Coronary artery (tissue), 2 donors: ENCODE results near the gene RGS3.
A peak's percentile ranks its signal among the peaks of the same experiment; 100 is the strongest.

Experiments used
- DNase-seq: peaks from one replicate; pipeline ENCODE4 v3.0.0-alpha.2; 2017; ENCODE audit warnings: low spot score
- H3K27ac ChIP-seq, 2 donors: fragments of 200-600 bp; sonication (generic); one replicate each; pipeline ENCODE4 v1.5.1; 2016 to 2019
- H3K4me3 ChIP-seq: fragments of 200-600 bp; sonication (generic); 2 replicates; pipeline ENCODE4 v1.5.1; 2016; ENCODE audit warnings: mild to moderate bottlenecking, moderate library complexity
- CTCF ChIP-seq: fragments of 200-600 bp; sonication (generic); IDR thresholded peaks from one replicate; pipeline ENCODE4 v1.5.1; 2019; ENCODE audit warnings: antibody characterized with exemption

RGS3 gene

GRCh38 chr9:113631871-113632665 is 168.5 kb downstream of the RGS3 start:
- no peak overlapping the region for H3K27ac ChIP-seq
- no peak for TF ChIP-seq CTCF
- H3K4me3 ChIP-seq = no peak overlapping the region
- peak; percentile 45 for DNase-seq

- no peak for TF ChIP-seq CTCF
- peak; percentile 36 for DNase-seq
- Histone ChIP-seq H3K4me3 (no peak overlapping the region), H3K27ac (no peak overlapping the region)
Observed at GRCh38 chr9:113632776-113633590, 169.5 kb downstream of the RGS3 start.

- DNase-seq = peak; percentile 62
- H3K27ac ChIP-seq = no peak overlapping the region
- no peak for TF ChIP-seq CTCF
- no peak overlapping the region for H3K4me3 ChIP-seq
Observed at GRCh38 chr9:113633782-113634595, 170.5 kb downstream of the RGS3 start.

- no peak for TF ChIP-seq CTCF
- H3K27ac ChIP-seq = no peak overlapping the region
- no peak overlapping the region for H3K4me3 ChIP-seq
- peak; percentile 26 for DNase-seq
Observed at GRCh38 chr9:113634596-113635515, 171.3 kb downstream of the RGS3 start.

- TF ChIP-seq CTCF = no peak
- Histone ChIP-seq H3K4me3 (no peak overlapping the region), H3K27ac (no peak overlapping the region)
- DNase-seq = no peak
Observed at GRCh38 chr9:113635586-113635985, 172.1 kb downstream of the RGS3 start.

GRCh38 chr9:113636165-113636564 is 172.6 kb downstream of the RGS3 start:
- TF ChIP-seq CTCF = no peak
- DNase-seq = peak; percentile 62
- H3K4me3 ChIP-seq = no peak overlapping the region
- H3K27ac ChIP-seq = no peak overlapping the region
